Measurements from ENCODE around the gene MAST4. TPM values are rescaled to one million over a fixed set of nuclear protein-coding genes. Genes with fewer than 3 reads are reported as not detected.
A peak's percentile ranks its signal among the peaks of the same experiment; 100 is the strongest.

The MAST4 gene
- polyA plus RNA-seq, 1 donor (not counting 4 experiments of a cell fraction or from before 2014, with no cell fraction given): 19.8 TPM

DNA sequence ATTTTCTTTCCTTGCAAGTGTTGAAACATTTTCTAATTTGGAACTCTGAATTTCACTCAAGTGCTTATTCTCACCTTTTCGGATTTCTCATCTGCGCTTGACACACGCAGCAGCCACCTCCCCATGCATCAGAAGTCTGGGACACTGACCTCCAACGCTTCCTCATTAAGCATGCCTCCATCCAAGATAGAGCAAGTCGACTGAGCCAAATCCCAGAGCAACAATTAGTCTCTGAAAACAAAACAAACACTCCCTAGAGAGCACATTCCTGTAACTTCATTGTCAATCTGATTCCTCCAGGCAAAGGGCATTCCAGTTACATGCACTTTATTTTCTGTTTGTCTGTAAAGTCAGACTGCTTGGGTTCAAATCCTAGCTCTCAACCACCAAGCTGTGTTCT is 594.7 kb downstream of the MAST4 start:
- Histone ChIP-seq H4K20me1 (ENCODE audit: control insufficient read depth, extremely low read depth, insufficient read depth, low read length) (no peaks in the 10 kb centered on the region), H3K27ac (ENCODE audit: control insufficient read depth, insufficient read depth, low read length) (no peak overlapping the region), H3K79me2 (ENCODE audit: control insufficient read depth, insufficient read depth, low read length) (no peaks in the 10 kb centered on the region), H3K27me3 (ENCODE audit: control insufficient read depth, extremely low read depth, insufficient read depth, low read length) (no peaks in the 10 kb centered on the region), H3K9ac (ENCODE audit: control insufficient read depth, extremely low read depth, insufficient read depth, low read length) (no peak overlapping the region), H3K9me1 (ENCODE audit: control insufficient read depth, extremely low read depth, insufficient read depth, low read length) (no peaks in the 10 kb centered on the region), H3K36me3 (ENCODE audit: control insufficient read depth in 2 of 2, extremely low read depth in 1 of 2, insufficient read depth in 2 of 2, low read length in 2 of 2) (no peaks in the 10 kb centered on the region), H3K4me1 (ENCODE audit: control insufficient read depth, extremely low read depth, insufficient read depth, low read length) (peaks cover 4% of the 10 kb centered on the region), H3K4me2 (ENCODE audit: control insufficient read depth, extremely low read depth, insufficient read depth, low read depth, low read length) (no peak overlapping the region), H2AFZ (ENCODE audit: control insufficient read depth, low read length) (no peak overlapping the region), H3K9me3 (ENCODE audit: control insufficient read depth, low read depth, low read length) (no peaks in the 10 kb centered on the region), H3K4me3 (ENCODE audit: control insufficient read depth in 2 of 3, extremely low read depth in 1 of 3, insufficient read depth in 2 of 3, low read depth in 1 of 3, low read length in 3 of 3) (no peak overlapping the region)
- TF ChIP-seq, protein P1, sequence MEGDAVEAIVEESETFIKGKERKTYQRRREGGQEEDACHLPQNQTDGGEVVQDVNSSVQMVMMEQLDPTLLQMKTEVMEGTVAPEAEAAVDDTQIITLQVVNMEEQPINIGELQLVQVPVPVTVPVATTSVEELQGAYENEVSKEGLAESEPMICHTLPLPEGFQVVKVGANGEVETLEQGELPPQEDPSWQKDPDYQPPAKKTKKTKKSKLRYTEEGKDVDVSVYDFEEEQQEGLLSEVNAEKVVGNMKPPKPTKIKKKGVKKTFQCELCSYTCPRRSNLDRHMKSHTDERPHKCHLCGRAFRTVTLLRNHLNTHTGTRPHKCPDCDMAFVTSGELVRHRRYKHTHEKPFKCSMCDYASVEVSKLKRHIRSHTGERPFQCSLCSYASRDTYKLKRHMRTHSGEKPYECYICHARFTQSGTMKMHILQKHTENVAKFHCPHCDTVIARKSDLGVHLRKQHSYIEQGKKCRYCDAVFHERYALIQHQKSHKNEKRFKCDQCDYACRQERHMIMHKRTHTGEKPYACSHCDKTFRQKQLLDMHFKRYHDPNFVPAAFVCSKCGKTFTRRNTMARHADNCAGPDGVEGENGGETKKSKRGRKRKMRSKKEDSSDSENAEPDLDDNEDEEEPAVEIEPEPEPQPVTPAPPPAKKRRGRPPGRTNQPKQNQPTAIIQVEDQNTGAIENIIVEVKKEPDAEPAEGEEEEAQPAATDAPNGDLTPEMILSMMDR (optimal IDR thresholded peaks at IDR 0.05 in 1 of 3, IDR thresholded peaks at IDR 0.05 in 1 of 3, conservative IDR thresholded peaks at IDR 0.05 in 1 of 3; ENCODE audit: extremely low read depth in 1 of 3, insufficient read depth in 2 of 3, low read length in 3 of 3): no peak
- TF ChIP-seq EZH2 (IDR thresholded peaks at IDR 0.05; ENCODE audit: low read length): no peak
- FAIRE-seq (no peak), DNase-seq (ENCODE audit: low read depth, low spot score) (no peak)
- dilution Hi-C loops (cut with MboI; ENCODE audit: extremely low pct_ligation_motif_present, low sequenced_read_pairs): no loop called here

DNA sequence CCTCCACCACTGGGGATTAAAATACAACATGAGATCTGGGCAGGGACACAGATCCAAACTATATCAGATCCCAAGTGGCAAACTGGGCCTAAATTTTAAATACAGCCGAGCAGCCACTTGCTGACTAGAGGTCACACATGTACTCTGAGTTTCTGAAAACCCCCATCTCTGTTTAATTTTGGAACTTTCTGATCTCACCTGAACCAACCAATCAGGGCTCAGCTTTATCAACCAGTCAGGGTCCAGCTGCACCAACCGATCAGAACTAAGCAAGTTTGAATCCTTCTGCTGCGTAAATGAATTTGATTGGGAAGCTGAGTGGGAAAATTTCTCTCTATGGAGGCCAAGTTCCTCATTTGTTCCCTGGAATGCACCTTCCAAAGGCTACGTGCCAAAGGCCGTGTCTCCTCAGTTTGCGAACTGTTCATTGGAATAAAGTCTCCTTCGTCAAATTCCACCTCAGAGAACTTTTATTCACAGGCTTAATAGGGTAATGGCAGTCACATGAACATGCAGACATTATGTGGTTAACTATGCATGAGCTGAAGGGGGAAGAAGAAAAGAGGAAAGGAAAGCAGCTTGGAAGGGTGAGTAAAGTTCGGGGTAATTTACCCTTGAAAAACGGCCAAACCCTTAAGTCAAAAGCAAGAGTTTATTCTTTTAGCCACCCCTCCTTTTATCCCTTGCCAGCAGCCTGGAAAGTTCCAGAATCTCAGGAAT is 596.7 kb downstream of the MAST4 start:
- H3K27me3 ChIP-seq (ENCODE audit: control insufficient read depth, extremely low read depth, insufficient read depth, low read length): no peaks in the 10 kb centered on the region
- no peaks in the 10 kb centered on the region for H4K20me1 ChIP-seq (ENCODE audit: control insufficient read depth, extremely low read depth, insufficient read depth, low read length)
- no peak overlapping the region for H3K4me3 ChIP-seq (ENCODE audit: control insufficient read depth in 2 of 3, extremely low read depth in 1 of 3, insufficient read depth in 2 of 3, low read depth in 1 of 3, low read length in 3 of 3)
- no peaks in the 10 kb centered on the region for H3K9me1 ChIP-seq (ENCODE audit: control insufficient read depth, extremely low read depth, insufficient read depth, low read length)
- no peak for DNase-seq (ENCODE audit: low read depth, low spot score)
- dilution Hi-C loops (cut with MboI; ENCODE audit: extremely low pct_ligation_motif_present, low sequenced_read_pairs): no loop called here
- no peak for TF ChIP-seq EZH2 (IDR thresholded peaks at IDR 0.05; ENCODE audit: low read length)
- TF ChIP-seq, protein P1 (optimal IDR thresholded peaks at IDR 0.05 in 1 of 3, IDR thresholded peaks at IDR 0.05 in 1 of 3, conservative IDR thresholded peaks at IDR 0.05 in 1 of 3; ENCODE audit: extremely low read depth in 1 of 3, insufficient read depth in 2 of 3, low read length in 3 of 3): no peak
- no peaks in the 10 kb centered on the region for H3K9me3 ChIP-seq (ENCODE audit: control insufficient read depth, low read depth, low read length)
- peak overlapping the region; percentile 27 for H2AFZ ChIP-seq (ENCODE audit: control insufficient read depth, low read length)
- H3K4me2 ChIP-seq (ENCODE audit: control insufficient read depth, extremely low read depth, insufficient read depth, low read depth, low read length): no peak overlapping the region
- no peaks in the 10 kb centered on the region for H3K79me2 ChIP-seq (ENCODE audit: control insufficient read depth, insufficient read depth, low read length)
- no peaks in the 10 kb centered on the region for H3K4me1 ChIP-seq (ENCODE audit: control insufficient read depth, extremely low read depth, insufficient read depth, low read length)
- no peak for FAIRE-seq
- H3K27ac ChIP-seq (ENCODE audit: control insufficient read depth, insufficient read depth, low read length): no peak overlapping the region
- H3K9ac ChIP-seq (ENCODE audit: control insufficient read depth, extremely low read depth, insufficient read depth, low read length): no peak overlapping the region
- H3K36me3 ChIP-seq (ENCODE audit: control insufficient read depth in 2 of 2, extremely low read depth in 1 of 2, insufficient read depth in 2 of 2, low read length in 2 of 2): no peaks in the 10 kb centered on the region

Measured in keratinocyte (primary cell).